Measurements from ENCODE around the gene ATG12.

ATG12 gene

GRCh38 chr5:115778417-115778816, 62.9 kb downstream of the ATG12 start:
- Histone ChIP-seq H3F3A (ENCODE audit: low read depth) (no peaks in the 10 kb centered on the region), H3K36me3 (ENCODE audit: insufficient read depth, low read length) (no peaks in the 10 kb centered on the region), H3K9ac (ENCODE audit: low read depth, low read length, poor library complexity, severe bottlenecking) (no peak overlapping the region), H3K4me3 (ENCODE audit: low read length, poor library complexity, severe bottlenecking) (no peak overlapping the region), H3K9me2 (replicated peaks; ENCODE audit: low read depth, low read length) (no peaks in the 10 kb centered on the region), H3K4me2 (ENCODE audit: low read depth, low read length, poor library complexity, severe bottlenecking) (no peak overlapping the region), H3K79me2 (ENCODE audit: insufficient read depth, low read length) (no peaks in the 10 kb centered on the region), H3K4me1 (ENCODE audit: insufficient read depth, low read length, poor library complexity, severe bottlenecking) (no peaks in the 10 kb centered on the region), H3K27me3 (ENCODE audit: insufficient read depth, low read length, poor library complexity, severe bottlenecking) (no peaks in the 10 kb centered on the region), H3K9me3 (ENCODE audit: insufficient read depth, low read depth, low read length) (no peaks in the 10 kb centered on the region), H2AFZ (ENCODE audit: low read length) (no peak overlapping the region), H4K20me1 (ENCODE audit: insufficient read depth, low read length, poor library complexity, severe bottlenecking) (no peaks in the 10 kb centered on the region)
- TF ChIP-seq, protein P1, sequence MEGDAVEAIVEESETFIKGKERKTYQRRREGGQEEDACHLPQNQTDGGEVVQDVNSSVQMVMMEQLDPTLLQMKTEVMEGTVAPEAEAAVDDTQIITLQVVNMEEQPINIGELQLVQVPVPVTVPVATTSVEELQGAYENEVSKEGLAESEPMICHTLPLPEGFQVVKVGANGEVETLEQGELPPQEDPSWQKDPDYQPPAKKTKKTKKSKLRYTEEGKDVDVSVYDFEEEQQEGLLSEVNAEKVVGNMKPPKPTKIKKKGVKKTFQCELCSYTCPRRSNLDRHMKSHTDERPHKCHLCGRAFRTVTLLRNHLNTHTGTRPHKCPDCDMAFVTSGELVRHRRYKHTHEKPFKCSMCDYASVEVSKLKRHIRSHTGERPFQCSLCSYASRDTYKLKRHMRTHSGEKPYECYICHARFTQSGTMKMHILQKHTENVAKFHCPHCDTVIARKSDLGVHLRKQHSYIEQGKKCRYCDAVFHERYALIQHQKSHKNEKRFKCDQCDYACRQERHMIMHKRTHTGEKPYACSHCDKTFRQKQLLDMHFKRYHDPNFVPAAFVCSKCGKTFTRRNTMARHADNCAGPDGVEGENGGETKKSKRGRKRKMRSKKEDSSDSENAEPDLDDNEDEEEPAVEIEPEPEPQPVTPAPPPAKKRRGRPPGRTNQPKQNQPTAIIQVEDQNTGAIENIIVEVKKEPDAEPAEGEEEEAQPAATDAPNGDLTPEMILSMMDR (conservative IDR thresholded peaks at IDR 0.05; ENCODE audit: low read length), result no peak
- no peak for TF ChIP-seq EZH2phosphoT487 (IDR thresholded peaks at IDR 0.05; ENCODE audit: borderline replicate concordance)
